GM23248 (cell line): ENCODE data around the gene RPGRIP1L. TPM values are rescaled to one million over a fixed set of nuclear protein-coding genes. Genes with fewer than 3 reads are reported as not detected.
A peak's percentile ranks its signal among the peaks of the same experiment; 100 is the strongest.

Experiments used
- DNase-seq: peaks from one replicate; pipeline ENCODE4 v3.0.0-alpha.2; 2015
- H2AFZ ChIP-seq: fragments of 200-600 bp; sonication (generic); 2 replicates; pipeline ENCODE4 v1.6.1; 2016; ENCODE audit warnings: antibody characterized with exemption
- H3F3A ChIP-seq: fragments of 200-600 bp; sonication (generic); 2 replicates; pipeline ENCODE4 v1.6.1; 2016; ENCODE audit warnings: mild to moderate bottlenecking, antibody characterized with exemption, mixed run types; ENCODE audit not compliant: insufficient read depth
- H3K27ac ChIP-seq: fragments of 200-600 bp; sonication (generic); 2 replicates; pipeline ENCODE4 v1.5.1; 2016; ENCODE audit warnings: mild to moderate bottlenecking
- H3K27me3 ChIP-seq: fragments of 200-600 bp; sonication (generic); replicated peaks from 2 replicates; pipeline ENCODE4 v1.6.1; 2016; ENCODE audit warnings: mild to moderate bottlenecking; ENCODE audit not compliant: insufficient read depth
- H3K36me3 ChIP-seq: fragments of 200-600 bp; sonication (generic); 2 replicates; pipeline ENCODE4 v1.6.1; 2016; ENCODE audit warnings: low read depth, mild to moderate bottlenecking
- H3K4me1 ChIP-seq: fragments of 200-600 bp; sonication (generic); 2 replicates; pipeline ENCODE4 v1.6.1; 2016; ENCODE audit warnings: mild to moderate bottlenecking; ENCODE audit not compliant: insufficient read depth
- H3K4me2 ChIP-seq: fragments of 200-600 bp; sonication (generic); one replicate; pipeline ENCODE4 v1.6.1; 2016; ENCODE audit warnings: mild to moderate bottlenecking; ENCODE audit not compliant: unreplicated experiment
- H3K4me3 ChIP-seq: fragments of 200-600 bp; sonication (generic); 2 replicates; pipeline ENCODE4 v1.5.1; 2016; ENCODE audit warnings: mild to moderate bottlenecking
- H3K79me2 ChIP-seq: fragments of 200-600 bp; sonication (generic); 2 replicates; pipeline ENCODE4 v1.6.1; 2016; ENCODE audit warnings: mild to moderate bottlenecking; ENCODE audit not compliant: insufficient read depth
- H3K9ac ChIP-seq: fragments of 200-600 bp; sonication (generic); 2 replicates; pipeline ENCODE4 v1.6.1; 2016; ENCODE audit warnings: mild to moderate bottlenecking
- H3K9me2 ChIP-seq: fragments of 200-600 bp; sonication (generic); 2 replicates; pipeline ENCODE4 v1.6.1; 2016; ENCODE audit warnings: mixed run types, mild to moderate bottlenecking, moderate library complexity; ENCODE audit not compliant: insufficient read depth
- H3K9me3 ChIP-seq: fragments of 200-600 bp; sonication (generic); one replicate; pipeline ENCODE4 v1.6.1; 2017; ENCODE audit warnings: low read depth
- H4K20me1 ChIP-seq: fragments of 200-600 bp; sonication (generic); 2 replicates; pipeline ENCODE4 v1.6.0; 2016; ENCODE audit not compliant: insufficient read depth
- EZH2 ChIP-seq: fragments of 200-600 bp; sonication (generic); IDR thresholded peaks from 2 replicates; pipeline ENCODE4 v1.6.1; 2018; ENCODE audit warnings: antibody characterized with exemption, mild to moderate bottlenecking; ENCODE audit not compliant: insufficient read depth, poor library complexity, severe bottlenecking
- EZH2phosphoT487 ChIP-seq: fragments of 200-600 bp; sonication (generic); IDR thresholded peaks from 2 replicates; pipeline ENCODE4 v1.6.1; 2018; ENCODE audit warnings: antibody characterized with exemption, moderate library complexity, mild to moderate bottlenecking, low read depth; ENCODE audit not compliant: insufficient read depth
- WGBS, 2 experiments: methylation state at CpG; one replicate each; pipeline ENCODE4 v1.1.6; 2015 to 2017; ENCODE audit warnings: low lambda C conversion rate in 2 of 2, low coverage in 1 of 2; ENCODE audit errors: missing lambda C conversion rate in 2 of 2; 5-methylcytosine and 5-hydroxymethylcytosine counted together
- in situ Hi-C: fragments of 300-500 bp; cut with MboI; formaldehyde crosslinking; loops from 2 replicates; pipeline ENCODE4 v1.15.0; 2020
- polyA plus RNA-seq: library from polyadenylated mRNA; unstranded; fragments of >200 nt; fragmentation: Nextera tagmentation; extraction: Ambion mirVana; gene quantifications from 2 replicates; pipeline ENCODE4 v1.2.1, GENCODE V29; 2016
- total RNA-seq: library from RNA; depleted of rRNA; stranded (reverse); fragments of >200 nt; shearing (Covaris generic); gene quantifications from 2 replicates; pipeline ENCODE4 v1.2.3, GENCODE V29; 2014

Gene RPGRIP1L
- total and polyA plus RNA-seq, 2 experiments from 2014 or later, result 16.3 to 16.8 TPM

GRCh38 chr16:53614346-53614745 is 89.3 kb downstream of the RPGRIP1L start:
- H2AFZ ChIP-seq, result no peak overlapping the region
- H3K36me3 ChIP-seq, result no peaks in the 10 kb centered on the region
- H3K9me3 ChIP-seq, result no peaks in the 10 kb centered on the region
- no peaks in the 10 kb centered on the region for H3K9me2 ChIP-seq
- H3K4me1 ChIP-seq, result no peaks in the 10 kb centered on the region; the same call in 1 of the 2 replicates
- H3K27me3 ChIP-seq, result no peaks in the 10 kb centered on the region
- H3K79me2 ChIP-seq, result no peaks in the 10 kb centered on the region
- no peak overlapping the region for H3K27ac ChIP-seq
- TF ChIP-seq EZH2phosphoT487, result no peak
- TF ChIP-seq EZH2, result no peak
- DNase-seq, result peak; percentile 46
- H4K20me1 ChIP-seq, result no peaks in the 10 kb centered on the region
- H3F3A ChIP-seq, result no peaks in the 10 kb centered on the region; the same call in 1 of the 2 replicates
- no peak overlapping the region for H3K9ac ChIP-seq
- in situ Hi-C loops, result no loop called here
- 8 to 21% methylated on average over 1 of the region's 1 CpG for WGBS, 2 experiments
- no peak overlapping the region for H3K4me3 ChIP-seq
- H3K4me2 ChIP-seq, result no peak overlapping the region

- Histone ChIP-seq H2AFZ (no peak overlapping the region), H4K20me1 (no peaks in the 10 kb centered on the region), H3F3A (no peaks in the 10 kb centered on the region; the same call in 1 of the 2 replicates), H3K4me1 (no peaks in the 10 kb centered on the region; the same call in 1 of the 2 replicates), H3K36me3 (peaks cover 5% of the 10 kb centered on the region; the same call in 1 of the 2 replicates), H3K9me2 (no peaks in the 10 kb centered on the region), H3K79me2 (no peaks in the 10 kb centered on the region), H3K4me2 (no peak overlapping the region), H3K4me3 (no peak overlapping the region), H3K27me3 (no peaks in the 10 kb centered on the region), H3K27ac (no peak overlapping the region), H3K9me3 (no peaks in the 10 kb centered on the region), H3K9ac (no peak overlapping the region)
- in situ Hi-C loops, result no loop called here
- DNase-seq, result no peak
- 90 to 95% methylated on average over 3 of the region's 3 CpGs for WGBS, 2 experiments
- TF ChIP-seq EZH2 (no peak), EZH2phosphoT487 (no peak)
Measured at GRCh38 chr16:53612003-53612402, 91.7 kb downstream of the RPGRIP1L start.

- H2AFZ ChIP-seq, result no peak overlapping the region
- H3K4me2 ChIP-seq, result no peak overlapping the region
- H3K4me3 ChIP-seq, result no peak overlapping the region
- no peaks in the 10 kb centered on the region for H3K9me3 ChIP-seq
- peaks cover 7% of the 10 kb centered on the region; the same call in 1 of the 2 replicates for H3K36me3 ChIP-seq
- in situ Hi-C loops, result no loop called here
- H3K27ac ChIP-seq, result no peak overlapping the region
- H3K9me2 ChIP-seq, result no peaks in the 10 kb centered on the region
- TF ChIP-seq EZH2phosphoT487 (no peak), EZH2 (no peak)
- no peaks in the 10 kb centered on the region; the same call in 1 of the 2 replicates for H3K4me1 ChIP-seq
- no peak overlapping the region for H3K9ac ChIP-seq
- H4K20me1 ChIP-seq, result no peaks in the 10 kb centered on the region
- no peak for DNase-seq
- no peaks in the 10 kb centered on the region; the same call in 1 of the 2 replicates for H3F3A ChIP-seq
- no peaks in the 10 kb centered on the region for H3K27me3 ChIP-seq
- H3K79me2 ChIP-seq, result no peaks in the 10 kb centered on the region
- 78 to 80% methylated on average over 6 of the region's 6 CpGs for WGBS, 2 experiments
Measured at GRCh38 chr16:53611179-53611696, 92.4 kb downstream of the RPGRIP1L start.

- WGBS, 2 experiments, result 93 to 98% methylated on average over 4 of the region's 4 CpGs
- in situ Hi-C loops, result no loop called here
- H3K4me2 ChIP-seq, result no peak overlapping the region
Measured at GRCh38 chr16:53609536-53609935, 94.1 kb downstream of the RPGRIP1L start.

More at GRCh38 chr16:53609536-53609935, 94.1 kb downstream of the RPGRIP1L start:
- H2AFZ ChIP-seq, result no peak overlapping the region
- H3K27ac ChIP-seq, result no peak overlapping the region
- no peak overlapping the region for H3K9ac ChIP-seq
- no peak overlapping the region for H3K4me3 ChIP-seq
- H3F3A ChIP-seq, result no peaks in the 10 kb centered on the region
- DNase-seq, result no peak
- H4K20me1 ChIP-seq, result no peaks in the 10 kb centered on the region
- H3K27me3 ChIP-seq, result no peaks in the 10 kb centered on the region
- no peaks in the 10 kb centered on the region for H3K9me3 ChIP-seq
- H3K79me2 ChIP-seq, result no peaks in the 10 kb centered on the region
- peaks cover 7% of the 10 kb centered on the region; the same call in 1 of the 2 replicates for H3K36me3 ChIP-seq
- H3K9me2 ChIP-seq, result no peaks in the 10 kb centered on the region
- TF ChIP-seq EZH2 (no peak), EZH2phosphoT487 (no peak)
- H3K4me1 ChIP-seq, result no peaks in the 10 kb centered on the region; the same call in none of the 2 replicates
